ENCODE data around the gene KIFAP3.

DNA sequence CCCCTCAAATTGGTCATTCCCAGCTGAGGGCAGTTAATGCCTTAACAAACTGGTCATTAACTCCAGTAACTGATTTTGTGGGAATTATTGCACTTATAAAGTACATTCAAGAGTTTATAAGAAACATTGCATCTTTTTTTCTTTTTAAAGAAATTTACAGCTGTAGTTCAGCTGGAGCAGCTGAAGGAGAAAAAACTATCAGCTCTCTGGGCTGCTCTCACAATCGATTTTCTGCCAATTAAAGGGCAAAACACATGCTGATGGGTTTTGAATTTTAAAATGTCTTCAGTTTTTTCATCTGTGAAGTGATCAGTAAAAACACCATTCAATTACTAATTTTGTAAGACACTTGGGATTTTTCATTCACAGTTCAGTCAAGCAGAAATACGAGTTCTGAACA, 74.7 kb downstream of the KIFAP3 start:
- TF ChIP-seq RAD21 (IDR thresholded peaks at IDR 0.05) (no peak), GABPA (IDR thresholded peaks at IDR 0.05 in 1 of 2, conservative IDR thresholded peaks at IDR 0.05 in 1 of 2) (no peak), HNF4G (IDR thresholded peaks at IDR 0.05) (no peak), TAF1 (conservative IDR thresholded peaks at IDR 0.05) (no peak), JUND (IDR thresholded peaks at IDR 0.05) (no peak), EGR1 (IDR thresholded peaks at IDR 0.05; ENCODE audit: low read depth in 2 of 2) (no peak), YY1 (IDR thresholded peaks at IDR 0.05) (no peak)
- TF ChIP-seq, protein P1, sequence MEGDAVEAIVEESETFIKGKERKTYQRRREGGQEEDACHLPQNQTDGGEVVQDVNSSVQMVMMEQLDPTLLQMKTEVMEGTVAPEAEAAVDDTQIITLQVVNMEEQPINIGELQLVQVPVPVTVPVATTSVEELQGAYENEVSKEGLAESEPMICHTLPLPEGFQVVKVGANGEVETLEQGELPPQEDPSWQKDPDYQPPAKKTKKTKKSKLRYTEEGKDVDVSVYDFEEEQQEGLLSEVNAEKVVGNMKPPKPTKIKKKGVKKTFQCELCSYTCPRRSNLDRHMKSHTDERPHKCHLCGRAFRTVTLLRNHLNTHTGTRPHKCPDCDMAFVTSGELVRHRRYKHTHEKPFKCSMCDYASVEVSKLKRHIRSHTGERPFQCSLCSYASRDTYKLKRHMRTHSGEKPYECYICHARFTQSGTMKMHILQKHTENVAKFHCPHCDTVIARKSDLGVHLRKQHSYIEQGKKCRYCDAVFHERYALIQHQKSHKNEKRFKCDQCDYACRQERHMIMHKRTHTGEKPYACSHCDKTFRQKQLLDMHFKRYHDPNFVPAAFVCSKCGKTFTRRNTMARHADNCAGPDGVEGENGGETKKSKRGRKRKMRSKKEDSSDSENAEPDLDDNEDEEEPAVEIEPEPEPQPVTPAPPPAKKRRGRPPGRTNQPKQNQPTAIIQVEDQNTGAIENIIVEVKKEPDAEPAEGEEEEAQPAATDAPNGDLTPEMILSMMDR (IDR thresholded peaks at IDR 0.05; ENCODE audit: low read depth, low read length, missing input control) = no peak
- TF ChIP-seq, protein P2, sequence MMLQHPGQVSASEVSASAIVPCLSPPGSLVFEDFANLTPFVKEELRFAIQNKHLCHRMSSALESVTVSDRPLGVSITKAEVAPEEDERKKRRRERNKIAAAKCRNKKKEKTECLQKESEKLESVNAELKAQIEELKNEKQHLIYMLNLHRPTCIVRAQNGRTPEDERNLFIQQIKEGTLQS (IDR thresholded peaks at IDR 0.05) = no peak
- TF ChIP-seq, protein P3, sequence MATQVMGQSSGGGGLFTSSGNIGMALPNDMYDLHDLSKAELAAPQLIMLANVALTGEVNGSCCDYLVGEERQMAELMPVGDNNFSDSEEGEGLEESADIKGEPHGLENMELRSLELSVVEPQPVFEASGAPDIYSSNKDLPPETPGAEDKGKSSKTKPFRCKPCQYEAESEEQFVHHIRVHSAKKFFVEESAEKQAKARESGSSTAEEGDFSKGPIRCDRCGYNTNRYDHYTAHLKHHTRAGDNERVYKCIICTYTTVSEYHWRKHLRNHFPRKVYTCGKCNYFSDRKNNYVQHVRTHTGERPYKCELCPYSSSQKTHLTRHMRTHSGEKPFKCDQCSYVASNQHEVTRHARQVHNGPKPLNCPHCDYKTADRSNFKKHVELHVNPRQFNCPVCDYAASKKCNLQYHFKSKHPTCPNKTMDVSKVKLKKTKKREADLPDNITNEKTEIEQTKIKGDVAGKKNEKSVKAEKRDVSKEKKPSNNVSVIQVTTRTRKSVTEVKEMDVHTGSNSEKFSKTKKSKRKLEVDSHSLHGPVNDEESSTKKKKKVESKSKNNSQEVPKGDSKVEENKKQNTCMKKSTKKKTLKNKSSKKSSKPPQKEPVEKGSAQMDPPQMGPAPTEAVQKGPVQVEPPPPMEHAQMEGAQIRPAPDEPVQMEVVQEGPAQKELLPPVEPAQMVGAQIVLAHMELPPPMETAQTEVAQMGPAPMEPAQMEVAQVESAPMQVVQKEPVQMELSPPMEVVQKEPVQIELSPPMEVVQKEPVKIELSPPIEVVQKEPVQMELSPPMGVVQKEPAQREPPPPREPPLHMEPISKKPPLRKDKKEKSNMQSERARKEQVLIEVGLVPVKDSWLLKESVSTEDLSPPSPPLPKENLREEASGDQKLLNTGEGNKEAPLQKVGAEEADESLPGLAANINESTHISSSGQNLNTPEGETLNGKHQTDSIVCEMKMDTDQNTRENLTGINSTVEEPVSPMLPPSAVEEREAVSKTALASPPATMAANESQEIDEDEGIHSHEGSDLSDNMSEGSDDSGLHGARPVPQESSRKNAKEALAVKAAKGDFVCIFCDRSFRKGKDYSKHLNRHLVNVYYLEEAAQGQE (IDR thresholded peaks at IDR 0.05) = no peak
- TF ChIP-seq, protein P4, sequence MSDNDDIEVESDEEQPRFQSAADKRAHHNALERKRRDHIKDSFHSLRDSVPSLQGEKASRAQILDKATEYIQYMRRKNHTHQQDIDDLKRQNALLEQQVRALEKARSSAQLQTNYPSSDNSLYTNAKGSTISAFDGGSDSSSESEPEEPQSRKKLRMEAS (IDR thresholded peaks at IDR 0.05) = no peak
